Measurements from ENCODE around the gene ABI3BP. TPM values are rescaled to one million over a fixed set of nuclear protein-coding genes. Genes with fewer than 3 reads are reported as not detected.
A peak's percentile ranks its signal among the peaks of the same experiment; 100 is the strongest.

Gene ABI3BP
- total RNA-seq, 1 donor from 2014 or later, result not detected

DNA sequence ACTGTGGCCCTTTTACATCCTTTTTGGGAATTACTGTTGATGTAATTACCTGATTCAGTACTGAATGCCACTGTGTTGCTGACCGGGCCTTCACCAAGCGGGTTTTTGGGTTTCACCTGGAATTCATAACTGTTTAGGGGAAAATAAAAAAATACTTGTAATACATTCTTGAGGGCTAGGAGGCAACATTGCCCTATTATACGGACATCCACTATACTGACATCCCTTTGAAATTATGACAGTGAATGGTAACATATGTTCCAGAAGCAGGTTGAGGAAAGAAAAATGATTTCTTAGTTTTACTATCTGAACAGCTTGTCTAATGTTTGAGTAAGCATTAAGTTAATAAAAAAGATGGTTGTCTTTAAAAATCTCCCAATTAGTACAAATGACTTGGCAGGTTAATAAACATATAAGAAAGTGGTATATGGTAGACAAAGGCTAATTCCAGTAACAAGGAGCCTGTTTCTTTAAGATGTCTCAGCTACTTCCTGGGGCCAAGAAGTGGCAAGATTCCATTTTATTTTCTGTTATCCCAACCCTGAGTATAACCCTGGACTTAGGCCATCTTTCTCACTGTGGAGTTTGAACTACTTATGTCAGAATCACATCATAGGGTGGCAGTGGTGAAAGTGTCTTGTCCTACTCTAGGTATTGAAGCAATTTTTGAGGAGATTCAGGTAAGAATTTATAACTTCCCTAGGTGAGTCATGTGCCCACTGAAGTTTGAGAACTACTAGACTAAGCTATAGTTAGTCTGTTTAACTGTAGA is 238.5 kb downstream of the ABI3BP start:
- no peak overlapping the region for H3K27ac Mint-ChIP-seq (ENCODE audit: unreplicated experiment)
- TF ChIP-seq, protein P1, sequence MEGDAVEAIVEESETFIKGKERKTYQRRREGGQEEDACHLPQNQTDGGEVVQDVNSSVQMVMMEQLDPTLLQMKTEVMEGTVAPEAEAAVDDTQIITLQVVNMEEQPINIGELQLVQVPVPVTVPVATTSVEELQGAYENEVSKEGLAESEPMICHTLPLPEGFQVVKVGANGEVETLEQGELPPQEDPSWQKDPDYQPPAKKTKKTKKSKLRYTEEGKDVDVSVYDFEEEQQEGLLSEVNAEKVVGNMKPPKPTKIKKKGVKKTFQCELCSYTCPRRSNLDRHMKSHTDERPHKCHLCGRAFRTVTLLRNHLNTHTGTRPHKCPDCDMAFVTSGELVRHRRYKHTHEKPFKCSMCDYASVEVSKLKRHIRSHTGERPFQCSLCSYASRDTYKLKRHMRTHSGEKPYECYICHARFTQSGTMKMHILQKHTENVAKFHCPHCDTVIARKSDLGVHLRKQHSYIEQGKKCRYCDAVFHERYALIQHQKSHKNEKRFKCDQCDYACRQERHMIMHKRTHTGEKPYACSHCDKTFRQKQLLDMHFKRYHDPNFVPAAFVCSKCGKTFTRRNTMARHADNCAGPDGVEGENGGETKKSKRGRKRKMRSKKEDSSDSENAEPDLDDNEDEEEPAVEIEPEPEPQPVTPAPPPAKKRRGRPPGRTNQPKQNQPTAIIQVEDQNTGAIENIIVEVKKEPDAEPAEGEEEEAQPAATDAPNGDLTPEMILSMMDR (conservative IDR thresholded peaks at IDR 0.05), result peak; percentile 25
- DNase-seq (ENCODE audit: low read depth, low spot score), result no peak
- H3K27me3 Mint-ChIP-seq (ENCODE audit: low read depth), result no peaks in the 10 kb centered on the region
- no peaks in the 10 kb centered on the region for H3K4me1 Mint-ChIP-seq
- H3K4me3 Mint-ChIP-seq, result no peak overlapping the region
- peaks cover 14% of the 10 kb centered on the region for H3K36me3 Mint-ChIP-seq (ENCODE audit: low read depth)
- H3K9me3 Mint-ChIP-seq, result no peaks in the 10 kb centered on the region

DNA sequence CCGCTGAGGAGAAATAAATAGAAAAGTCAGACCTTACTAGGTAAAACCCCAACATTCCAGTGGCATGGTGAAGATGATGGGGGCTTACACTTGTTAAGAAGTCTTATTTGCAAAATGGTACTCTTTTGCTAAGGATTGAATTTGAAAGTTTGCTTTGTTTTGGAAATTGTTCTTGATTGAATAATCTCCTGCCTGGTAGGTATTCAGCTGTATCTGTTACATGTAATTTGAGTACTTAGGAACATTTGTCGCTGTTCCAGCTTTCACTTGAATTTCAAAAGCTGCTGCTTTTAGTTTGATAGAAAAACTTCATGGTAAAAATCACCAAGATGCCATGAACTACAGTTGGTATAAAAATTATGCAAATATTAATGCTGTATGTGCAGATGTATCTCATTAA is 239.4 kb downstream of the ABI3BP start:
- DNase-seq (ENCODE audit: low read depth, low spot score), result no peak
- Mint-ChIP-seq H3K27me3 (ENCODE audit: low read depth) (no peaks in the 10 kb centered on the region), H3K4me1 (no peaks in the 10 kb centered on the region), H3K4me3 (no peak overlapping the region), H3K27ac (ENCODE audit: unreplicated experiment) (no peak overlapping the region), H3K36me3 (ENCODE audit: low read depth) (peaks cover 16% of the 10 kb centered on the region), H3K9me3 (no peaks in the 10 kb centered on the region)
- TF ChIP-seq, protein P1 (conservative IDR thresholded peaks at IDR 0.05), result no peak

DNA sequence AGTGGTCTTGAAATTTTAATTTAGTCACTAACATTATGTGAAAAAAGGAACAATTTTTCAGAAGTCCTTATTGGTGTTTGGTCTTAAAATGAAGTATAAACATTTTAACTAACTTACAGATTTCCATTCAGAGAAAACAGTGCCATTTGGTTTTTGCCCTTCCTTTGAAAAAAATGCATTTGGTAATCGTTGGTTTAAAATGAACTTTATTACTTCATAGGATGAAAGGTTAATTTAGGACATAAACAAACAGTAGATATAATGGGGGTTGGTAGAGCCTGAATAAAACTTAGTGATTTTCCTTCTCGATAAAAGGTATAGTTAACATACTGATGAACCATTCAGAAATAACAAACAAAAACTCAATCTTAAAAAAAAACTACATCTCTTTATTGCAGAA is 244.3 kb downstream of the ABI3BP start:
- peaks cover 23% of the 10 kb centered on the region for H3K36me3 Mint-ChIP-seq (ENCODE audit: low read depth)
- DNase-seq (ENCODE audit: low read depth, low spot score), result no peak
- no peaks in the 10 kb centered on the region for H3K9me3 Mint-ChIP-seq
- no peaks in the 10 kb centered on the region for H3K4me1 Mint-ChIP-seq
- TF ChIP-seq, protein P1 (conservative IDR thresholded peaks at IDR 0.05), result no peak
- H3K27ac Mint-ChIP-seq (ENCODE audit: unreplicated experiment), result no peak overlapping the region
- H3K27me3 Mint-ChIP-seq (ENCODE audit: low read depth), result no peaks in the 10 kb centered on the region
- H3K4me3 Mint-ChIP-seq, result no peak overlapping the region

DNA sequence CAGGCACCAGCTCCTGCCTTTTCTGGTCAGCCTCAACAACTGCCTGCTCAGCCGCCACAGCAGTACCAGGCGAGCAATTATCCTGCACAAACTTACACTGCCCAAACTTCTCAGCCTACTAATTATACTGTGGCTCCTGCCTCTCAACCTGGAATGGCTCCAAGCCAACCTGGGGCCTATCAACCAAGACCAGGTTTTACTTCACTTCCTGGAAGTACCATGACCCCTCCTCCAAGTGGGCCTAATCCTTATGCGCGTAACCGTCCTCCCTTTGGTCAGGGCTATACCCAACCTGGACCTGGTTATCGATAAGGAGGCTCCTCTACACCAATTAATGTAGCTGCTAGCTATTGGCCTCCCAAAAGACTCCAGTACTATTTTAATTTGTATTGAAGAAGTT is 245.0 kb downstream of the ABI3BP start:
- Mint-ChIP-seq H3K4me3 (no peak overlapping the region), H3K9me3 (no peaks in the 10 kb centered on the region), H3K27ac (ENCODE audit: unreplicated experiment) (no peak overlapping the region), H3K27me3 (ENCODE audit: low read depth) (no peaks in the 10 kb centered on the region), H3K36me3 (ENCODE audit: low read depth) (peaks cover 22% of the 10 kb centered on the region), H3K4me1 (no peaks in the 10 kb centered on the region)
- no peak for DNase-seq (ENCODE audit: low read depth, low spot score)
- TF ChIP-seq, protein P1 (conservative IDR thresholded peaks at IDR 0.05), result no peak

DNA sequence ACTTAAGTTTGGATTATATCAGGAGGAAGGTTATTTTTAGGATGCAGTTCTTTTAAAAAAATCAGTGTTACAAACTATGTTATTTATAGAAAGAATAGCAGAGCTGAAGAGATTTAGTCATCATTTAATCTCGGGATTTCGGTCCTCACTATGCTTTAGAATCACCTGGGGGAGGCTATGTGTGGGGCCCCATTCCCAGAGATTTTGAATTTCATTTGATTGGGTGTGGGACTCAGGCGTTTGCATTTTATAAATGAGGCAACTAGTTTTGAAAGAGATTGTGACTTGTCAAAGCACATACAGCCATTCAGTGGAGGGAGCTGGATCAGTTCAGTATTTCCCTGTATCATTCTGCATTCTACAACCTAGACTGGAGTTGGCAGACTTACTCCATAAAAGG is 247.1 kb downstream of the ABI3BP start:
- Mint-ChIP-seq H3K27me3 (ENCODE audit: low read depth) (no peaks in the 10 kb centered on the region), H3K36me3 (ENCODE audit: low read depth) (peaks cover 18% of the 10 kb centered on the region), H3K4me3 (no peak overlapping the region), H3K4me1 (no peaks in the 10 kb centered on the region), H3K27ac (ENCODE audit: unreplicated experiment) (no peak overlapping the region), H3K9me3 (no peaks in the 10 kb centered on the region)
- TF ChIP-seq, protein P1 (conservative IDR thresholded peaks at IDR 0.05), result no peak
- no peak for DNase-seq (ENCODE audit: low read depth, low spot score)

All from neural crest cell (in vitro differentiated cells).